Measurements from ENCODE around the gene CLDN2. TPM values are rescaled to one million over a fixed set of nuclear protein-coding genes. Genes with fewer than 3 reads are reported as not detected.
"Not testable (repeated sequence)": the region's sequence is repeated elsewhere in the genome, so short reads cannot be mapped to it uniquely, and the experiment has no call there.

Gene CLDN2
- total RNA-seq, 1 experiment from 2014 or later = not detected

GRCh38 chrX:106964290-106964689 is 44.1 kb downstream of the CLDN2 start:
- Histone ChIP-seq H3K4me1 (ENCODE audit: insufficient read depth, low read length, poor library complexity, severe bottlenecking) (no peaks in the 10 kb centered on the region), H3K27me3 (replicated peaks; ENCODE audit: insufficient read depth, low read depth, low read length, poor library complexity) (no peaks in the 10 kb centered on the region), H3K9me3 (ENCODE audit: low read depth, low read length, poor library complexity, severe bottlenecking) (no peaks in the 10 kb centered on the region), H3K27ac (ENCODE audit: low read depth, low read length, poor library complexity, severe bottlenecking) (no peak overlapping the region), H3K4me3 (ENCODE audit: low read depth, low read length, poor library complexity, severe bottlenecking) (no peak overlapping the region), H3K36me3 (ENCODE audit: insufficient read depth, low read length, poor library complexity, severe bottlenecking) (no peaks in the 10 kb centered on the region)
- intact Hi-C loops (cut with micrococcal nuclease; ENCODE audit: unreplicated experiment) = no loop called here
- ChIA-PET CTCF (no interaction called here), POLR2A (ENCODE audit: low non-redundant PET) (no interaction called here)
- TF ChIP-seq EZH2 (IDR thresholded peaks at IDR 0.05; ENCODE audit: borderline replicate concordance, low read depth, low read length, poor library complexity, severe bottlenecking) (no peak), CTCF (conservative IDR thresholded peaks at IDR 0.05; ENCODE audit: low read depth, low read length) (no peak)
- DNase-seq (ENCODE audit: low spot score) = no peak
- no TSS peak for BruUV-seq (replicated peaks)

GRCh38 chrX:106966547-106966946 is 46.3 kb downstream of the CLDN2 start:
- H3K4me3 ChIP-seq (ENCODE audit: low read depth, low read length, poor library complexity, severe bottlenecking); intact Hi-C loops (cut with micrococcal nuclease; ENCODE audit: unreplicated experiment); H3K9me3 ChIP-seq (ENCODE audit: low read depth, low read length, poor library complexity, severe bottlenecking); H3K4me1 ChIP-seq (ENCODE audit: insufficient read depth, low read length, poor library complexity, severe bottlenecking); POLR2A ChIA-PET (ENCODE audit: low non-redundant PET); H3K27ac ChIP-seq (ENCODE audit: low read depth, low read length, poor library complexity, severe bottlenecking); BruUV-seq (replicated peaks); H3K36me3 ChIP-seq (ENCODE audit: insufficient read depth, low read length, poor library complexity, severe bottlenecking); H3K27me3 ChIP-seq (replicated peaks; ENCODE audit: insufficient read depth, low read depth, low read length, poor library complexity): not testable (repeated sequence)
- peak; percentile 35 for DNase-seq (ENCODE audit: low spot score)
- CTCF ChIA-PET = interaction anchor here (0.6 kb wide), 1 partner anchor 91 kb away, joined by 3 read pairs; no protein-coding TSS in a partner anchor

DNA sequence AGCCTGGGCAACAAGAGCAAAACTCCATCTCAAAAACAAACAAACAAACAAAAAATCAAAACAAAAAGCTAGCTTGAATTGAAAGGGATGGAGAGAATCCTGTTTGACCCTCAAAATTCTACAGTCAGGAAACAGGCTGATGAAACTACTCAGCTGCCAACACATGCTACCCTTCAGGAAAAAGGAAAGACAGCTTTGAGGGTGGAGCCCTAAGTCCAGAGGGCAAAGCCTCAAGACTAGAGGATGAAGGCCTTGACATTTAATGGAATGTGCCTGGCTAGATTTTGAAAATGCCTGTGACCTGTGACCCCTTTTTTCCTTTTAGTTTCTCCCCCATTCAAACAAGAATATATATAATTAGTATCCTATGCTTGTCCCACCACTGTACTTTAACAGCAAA is 52.7 kb downstream of the CLDN2 start:
- no peaks in the 10 kb centered on the region for H3K36me3 ChIP-seq (ENCODE audit: insufficient read depth, low read length, poor library complexity, severe bottlenecking)
- POLR2A ChIA-PET (ENCODE audit: low non-redundant PET) = no interaction called here
- H3K27me3 ChIP-seq (replicated peaks; ENCODE audit: insufficient read depth, low read depth, low read length, poor library complexity) = peaks cover under 1% of the 10 kb centered on the region
- H3K4me1 ChIP-seq (ENCODE audit: insufficient read depth, low read length, poor library complexity, severe bottlenecking) = no peaks in the 10 kb centered on the region
- no TSS peak for BruUV-seq (replicated peaks)
- TF ChIP-seq EZH2 (IDR thresholded peaks at IDR 0.05; ENCODE audit: borderline replicate concordance, low read depth, low read length, poor library complexity, severe bottlenecking) = no peak
- TF ChIP-seq CTCF (conservative IDR thresholded peaks at IDR 0.05; ENCODE audit: low read depth, low read length) = no peak
- H3K27ac ChIP-seq (ENCODE audit: low read depth, low read length, poor library complexity, severe bottlenecking) = no peak overlapping the region
- no peak for DNase-seq (ENCODE audit: low spot score)
- CTCF ChIA-PET = no interaction called here
- no peak overlapping the region for H3K4me3 ChIP-seq (ENCODE audit: low read depth, low read length, poor library complexity, severe bottlenecking)
- intact Hi-C loops (cut with micrococcal nuclease; ENCODE audit: unreplicated experiment) = no loop called here
- no peaks in the 10 kb centered on the region for H3K9me3 ChIP-seq (ENCODE audit: low read depth, low read length, poor library complexity, severe bottlenecking)

DNA sequence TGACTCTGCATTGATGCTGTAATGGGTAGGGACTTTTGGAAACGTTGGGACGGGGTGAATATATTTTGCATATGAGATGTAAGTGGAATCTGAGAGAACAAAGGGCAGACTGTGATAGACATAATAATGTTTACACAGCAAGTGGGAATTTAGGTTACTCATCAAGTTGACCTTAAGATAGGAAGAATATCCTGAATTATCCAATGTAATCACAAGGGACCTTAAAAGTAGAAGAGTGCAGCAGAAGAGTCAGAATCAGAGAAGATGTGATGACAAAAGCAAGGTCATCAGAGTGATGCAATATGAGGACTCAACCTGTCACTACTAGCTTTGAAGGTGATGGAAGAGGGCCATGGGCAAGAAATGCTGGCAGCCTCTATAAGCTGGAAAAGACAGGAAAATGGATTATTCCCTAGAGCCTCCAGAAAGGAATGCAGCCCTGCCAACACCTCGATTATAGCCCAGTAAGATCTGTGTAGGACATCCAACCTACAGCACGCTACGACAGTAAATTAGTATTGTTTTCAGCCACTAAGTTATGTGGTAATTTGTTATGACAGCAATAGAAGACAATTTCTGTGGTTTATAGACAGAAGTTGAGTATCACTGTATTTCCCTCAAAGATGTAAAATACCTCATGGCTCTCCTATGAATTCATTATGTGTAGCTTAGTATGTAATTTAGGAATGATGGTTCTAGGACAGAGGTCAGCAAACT is 53.4 kb downstream of the CLDN2 start:
- Histone ChIP-seq H3K27ac (ENCODE audit: low read depth, low read length, poor library complexity, severe bottlenecking) (no peak overlapping the region), H3K27me3 (replicated peaks; ENCODE audit: insufficient read depth, low read depth, low read length, poor library complexity) (peaks cover 3% of the 10 kb centered on the region), H3K4me1 (ENCODE audit: insufficient read depth, low read length, poor library complexity, severe bottlenecking) (no peaks in the 10 kb centered on the region), H3K9me3 (ENCODE audit: low read depth, low read length, poor library complexity, severe bottlenecking) (no peaks in the 10 kb centered on the region), H3K36me3 (ENCODE audit: insufficient read depth, low read length, poor library complexity, severe bottlenecking) (no peaks in the 10 kb centered on the region), H3K4me3 (ENCODE audit: low read depth, low read length, poor library complexity, severe bottlenecking) (no peak overlapping the region)
- POLR2A ChIA-PET (ENCODE audit: low non-redundant PET) = no interaction called here
- intact Hi-C loops (cut with micrococcal nuclease; ENCODE audit: unreplicated experiment) = no loop called here
- DNase-seq (ENCODE audit: low spot score) = no peak
- CTCF ChIA-PET = no interaction called here
- no TSS peak for BruUV-seq (replicated peaks)
- TF ChIP-seq CTCF (conservative IDR thresholded peaks at IDR 0.05; ENCODE audit: low read depth, low read length) (no peak), EZH2 (IDR thresholded peaks at IDR 0.05; ENCODE audit: borderline replicate concordance, low read depth, low read length, poor library complexity, severe bottlenecking) (no peak)

Data from A673 (cell line).